OCI-LY7 (cell line): ENCODE data around the gene STAP2. TPM values are rescaled to one million over a fixed set of nuclear protein-coding genes. Genes with fewer than 3 reads are reported as not detected.

Experiments used
- BruUV-seq: library from RNA; stranded (reverse); fragments of 400-500 nt; replicated peaks from 2 replicates; lab custom pipeline; 2021; lab: Mats Ljungman, UMichigan
- CTCF ChIA-PET: fragments of 300-600 bp; sonication (Branson Sonifier 250); formaldehyde crosslinking; loops from one replicate; lab custom pipeline; 2022; ENCODE audit warnings: antibody characterized with exemption; ENCODE audit not compliant: unreplicated experiment; lab: Charles Lee
- POLR2A ChIA-PET: fragments of 300-600 bp; sonication (Branson Sonifier 250); formaldehyde crosslinking; loops from one replicate; lab custom pipeline; 2022; ENCODE audit warnings: antibody characterized with exemption; lab: Charles Lee
- DNase-seq: peaks from one replicate; pipeline ENCODE4 v3.0.0-alpha.2; 2015; ENCODE audit warnings: low spot score
- H2AFZ ChIP-seq: fragments of 200-600 bp; sonication (generic), shearing (Covaris generic); 2 replicates; pipeline ENCODE4 v1.6.1; 2014; ENCODE audit warnings: mild to moderate bottlenecking, antibody characterized with exemption, low read length, moderate library complexity
- H3K27ac ChIP-seq: fragments of 200-600 bp; sonication (generic); 2 replicates; pipeline ENCODE4 v1.5.1; 2014; ENCODE audit warnings: mixed run types, low read depth, mild to moderate bottlenecking, moderate library complexity, low read length, inconsistent platforms; ENCODE audit not compliant: poor library complexity, severe bottlenecking
- H3K36me3 ChIP-seq: fragments of 200-600 bp; sonication (generic); 2 replicates; pipeline ENCODE4 v1.6.1; 2014; ENCODE audit warnings: mild to moderate bottlenecking, antibody characterized with exemption, low read length, moderate library complexity, mixed read lengths; ENCODE audit not compliant: insufficient read depth
- H3K4me1 ChIP-seq: fragments of 200-600 bp; sonication (generic); 2 replicates; pipeline ENCODE4 v1.5.1; 2014; ENCODE audit warnings: mild to moderate bottlenecking, low read length; ENCODE audit not compliant: insufficient read depth, poor library complexity, severe bottlenecking
- H3K4me2 ChIP-seq: fragments of 200-600 bp; sonication (generic); 2 replicates; pipeline ENCODE4 v1.6.1; 2014; ENCODE audit warnings: mild to moderate bottlenecking, low read length
- H3K4me3 ChIP-seq: fragments of 200-600 bp; sonication (generic); 2 replicates; pipeline ENCODE4 v1.5.1; 2014; ENCODE audit warnings: mild to moderate bottlenecking, low read depth, low read length; ENCODE audit not compliant: poor library complexity, severe bottlenecking
- H3K79me2 ChIP-seq: fragments of 200-600 bp; sonication (generic); 2 replicates; pipeline ENCODE4 v1.6.1; 2016; ENCODE audit warnings: low read depth, mild to moderate bottlenecking, low read length, moderate library complexity, mixed read lengths; ENCODE audit not compliant: insufficient read depth
- H3K9me2 ChIP-seq: fragments of 200-600 bp; sonication (generic); 2 replicates; pipeline ENCODE4 v1.6.1; 2016; ENCODE audit warnings: mild to moderate bottlenecking, low read length, mixed read lengths; ENCODE audit not compliant: insufficient read depth
- H3K9me3 ChIP-seq: fragments of 200-600 bp; sonication (generic); 2 replicates; pipeline ENCODE4 v1.6.1; 2014; ENCODE audit warnings: mild to moderate bottlenecking, mixed run types, low read length, mixed read lengths
- H4K20me1 ChIP-seq: fragments of 200-600 bp; sonication (generic); 2 replicates; pipeline ENCODE4 v1.6.1; 2014; ENCODE audit warnings: mild to moderate bottlenecking, antibody characterized with exemption, low read length, moderate library complexity, mixed read lengths; ENCODE audit not compliant: insufficient read depth
- EZH2phosphoT487 ChIP-seq: fragments of 200-600 bp; sonication (generic); IDR thresholded peaks from 2 replicates; pipeline ENCODE4 v1.6.1; 2018; ENCODE audit warnings: low read depth, borderline replicate concordance, mild to moderate bottlenecking, mixed run types, antibody characterized with exemption, low read length, moderate library complexity, mixed read lengths
- intact Hi-C: fragments of 100-400 bp; cut with micrococcal nuclease; formaldehyde crosslinking; loops from one replicate; pipeline ENCODE4 v1.10.0; 2022; ENCODE audit not compliant: unreplicated experiment
- total RNA-seq, 2 experiments: library from RNA; depleted of rRNA in 1 of 2; stranded (reverse); fragments of >200 nt in 1 of 2; shearing (Covaris generic) in 1 of 2; gene quantifications; 2 replicates each; pipeline ENCODE4 v1.2.3, GENCODE V29; 2014 to 2022
- TF ChIP-seq, protein P1 (sequence below): fragments of 200-600 bp; sonication (generic); conservative IDR thresholded peaks from 2 replicates; pipeline ENCODE4 v1.5.1; 2014; ENCODE audit warnings: mild to moderate bottlenecking, antibody characterized with exemption, low read length, moderate library complexity, mixed read lengths

Gene STAP2
- total RNA-seq, 2 experiments from 2014 or later: 1.2 to 1.3 TPM

DNA sequence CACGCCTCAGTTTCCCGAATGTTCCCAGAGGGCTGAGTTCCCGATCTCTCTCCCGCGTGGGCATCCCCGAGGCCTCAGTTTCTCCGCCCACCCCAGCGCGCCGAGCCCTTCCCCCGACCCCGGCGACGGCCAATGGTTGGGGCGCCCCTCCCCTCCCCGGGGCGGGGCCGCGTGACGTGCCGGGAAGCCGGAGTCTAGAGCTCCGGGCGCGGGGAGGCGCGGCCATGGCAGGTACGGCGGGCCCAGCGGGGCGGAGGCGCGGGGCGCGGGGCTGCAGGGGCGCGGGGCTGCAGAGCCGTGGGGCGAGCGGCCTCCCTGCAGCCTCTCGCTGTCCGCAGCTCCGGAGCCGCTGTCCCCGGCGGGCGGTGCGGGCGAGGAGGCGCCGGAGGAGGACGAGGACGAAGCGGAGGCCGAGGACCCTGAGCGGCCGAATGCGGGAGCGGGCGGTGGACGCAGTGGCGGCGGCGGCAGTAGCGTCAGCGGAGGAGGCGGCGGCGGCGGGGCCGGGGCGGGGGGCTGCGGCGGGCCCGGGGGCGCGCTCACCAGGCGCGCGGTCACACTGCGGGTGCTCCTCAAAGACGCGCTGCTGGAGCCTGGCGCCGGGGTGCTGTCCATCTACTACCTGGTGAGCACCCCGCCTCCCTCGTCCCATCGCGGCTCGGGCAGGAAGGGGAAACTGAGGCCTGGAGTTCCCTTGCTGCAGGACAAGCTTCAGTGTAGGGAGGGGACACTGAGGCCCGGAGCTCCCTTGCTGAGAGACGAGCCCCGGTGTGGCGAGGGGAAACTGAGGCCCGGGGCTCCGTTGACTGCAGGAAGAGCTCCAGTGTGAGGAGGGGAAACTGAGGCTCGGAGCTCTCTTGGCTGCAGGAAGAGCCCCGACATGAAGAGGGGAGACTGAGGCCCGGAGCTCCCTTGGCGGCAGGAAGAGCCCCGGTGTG is 5.0 kb upstream of the STAP2 start, which contains the start of gene MPND:
MPND (plus strand) TSS at position 193 of the 938 bp plus-strand sequence; CDS start at position 225, 32 bp downstream.
- TF ChIP-seq EZH2phosphoT487: no peak
- Histone ChIP-seq H3K4me1 (peaks cover 13% of the 10 kb centered on the region), H3K27ac (peak within 1 kb of the TSS; percentile 75), H3K4me3 (peak within 1 kb of the TSS; percentile 74), H3K36me3 (peaks cover 8% of the 10 kb centered on the region; the same call in 1 of the 2 replicates), H3K9me2 (no peaks in the 10 kb centered on the region), H3K4me2 (peak within 1 kb of the TSS; percentile 87), H3K9me3 (no peaks in the 10 kb centered on the region), H3K79me2 (no peaks in the 10 kb centered on the region), H4K20me1 (no peaks in the 10 kb centered on the region), H2AFZ (peak within 1 kb of the TSS; percentile 82)
- no TSS peak for BruUV-seq
- CTCF ChIA-PET: interaction anchor here (0.5 to 1.4 kb wide), 3 partner anchors 8 to 191 kb away, joined by 3 to 7 read pairs (median 5); no protein-coding TSS in a partner anchor
- peak; percentile 92 for DNase-seq
- POLR2A ChIA-PET: interaction anchor here (0.5 to 1.5 kb wide), 9 partner anchors 23 to 131 kb away, joined by 3 to 5 read pairs (median 3); partner anchors contain the start of gene HDGFL2
- intact Hi-C loops: loop anchor here (2.0 kb wide), 1 partner anchor 57 kb away; the partner anchor contains the start of gene SH3GL1

DNA sequence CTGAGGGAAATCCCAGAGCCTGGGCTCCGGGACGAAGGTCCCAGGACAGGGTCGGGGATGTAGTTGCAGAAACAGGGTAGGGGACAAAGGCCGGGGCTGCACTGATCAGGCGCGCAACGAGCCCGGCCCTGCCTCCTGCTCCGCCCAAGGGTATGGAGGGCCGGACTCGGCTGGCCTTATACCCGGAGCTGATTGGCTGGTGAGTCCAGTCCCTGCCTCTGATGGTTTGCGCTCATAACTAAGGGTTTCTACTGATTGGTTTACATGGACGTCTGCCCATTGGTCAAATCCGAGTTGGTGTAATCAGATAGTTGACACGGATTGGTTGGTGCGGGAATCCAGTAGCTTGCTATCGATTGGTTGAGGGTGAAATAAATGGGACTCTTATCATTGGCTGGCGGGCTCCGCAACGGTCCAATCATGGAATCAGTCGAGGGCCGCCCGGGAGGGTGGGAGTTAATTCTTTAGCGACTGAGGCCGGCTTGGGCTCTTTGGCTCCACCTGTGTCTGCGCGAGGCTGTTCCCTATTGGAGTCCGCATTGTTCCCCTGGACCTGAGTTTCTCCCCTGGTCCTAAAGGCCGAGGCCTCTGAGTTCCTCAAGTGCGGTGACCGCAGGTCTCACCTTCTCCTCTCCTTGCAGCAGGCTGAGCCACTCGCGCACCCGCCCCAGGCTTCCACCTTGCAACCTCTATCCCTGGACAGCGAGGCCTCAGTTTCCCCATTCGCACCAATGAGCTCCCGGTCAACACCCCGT is 4.2 kb upstream of the STAP2 start:
- Histone ChIP-seq H3K79me2 (no peaks in the 10 kb centered on the region), H3K4me1 (peaks cover 15% of the 10 kb centered on the region), H3K27ac (peak overlapping the region; percentile 75), H3K4me3 (peak overlapping the region; percentile 74), H2AFZ (peak overlapping the region; percentile 82), H3K36me3 (peaks cover 8% of the 10 kb centered on the region; the same call in 1 of the 2 replicates), H3K9me3 (no peaks in the 10 kb centered on the region), H3K4me2 (peak overlapping the region; percentile 87), H3K9me2 (no peaks in the 10 kb centered on the region), H4K20me1 (no peaks in the 10 kb centered on the region)
- peak; percentile 100 for DNase-seq
- BruUV-seq: no TSS peak
- ChIA-PET CTCF (interaction anchor here (0.6 to 1.4 kb wide), 4 partner anchors 9 to 75 kb away, joined by 3 to 7 read pairs (median 4); partner anchors contain the start of gene CHAF1A), POLR2A (interaction anchor here (0.6 to 1.5 kb wide), 9 partner anchors 22 to 197 kb away, joined by 3 to 5 read pairs (median 3); partner anchors contain the start of genes HDGFL2 and LRG1)
- TF ChIP-seq EZH2phosphoT487: no peak
- TF ChIP-seq, protein P1, sequence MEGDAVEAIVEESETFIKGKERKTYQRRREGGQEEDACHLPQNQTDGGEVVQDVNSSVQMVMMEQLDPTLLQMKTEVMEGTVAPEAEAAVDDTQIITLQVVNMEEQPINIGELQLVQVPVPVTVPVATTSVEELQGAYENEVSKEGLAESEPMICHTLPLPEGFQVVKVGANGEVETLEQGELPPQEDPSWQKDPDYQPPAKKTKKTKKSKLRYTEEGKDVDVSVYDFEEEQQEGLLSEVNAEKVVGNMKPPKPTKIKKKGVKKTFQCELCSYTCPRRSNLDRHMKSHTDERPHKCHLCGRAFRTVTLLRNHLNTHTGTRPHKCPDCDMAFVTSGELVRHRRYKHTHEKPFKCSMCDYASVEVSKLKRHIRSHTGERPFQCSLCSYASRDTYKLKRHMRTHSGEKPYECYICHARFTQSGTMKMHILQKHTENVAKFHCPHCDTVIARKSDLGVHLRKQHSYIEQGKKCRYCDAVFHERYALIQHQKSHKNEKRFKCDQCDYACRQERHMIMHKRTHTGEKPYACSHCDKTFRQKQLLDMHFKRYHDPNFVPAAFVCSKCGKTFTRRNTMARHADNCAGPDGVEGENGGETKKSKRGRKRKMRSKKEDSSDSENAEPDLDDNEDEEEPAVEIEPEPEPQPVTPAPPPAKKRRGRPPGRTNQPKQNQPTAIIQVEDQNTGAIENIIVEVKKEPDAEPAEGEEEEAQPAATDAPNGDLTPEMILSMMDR: peak; percentile 49
- intact Hi-C loops: loop anchor here (2.0 kb wide), 1 partner anchor 58 kb away; the partner anchor contains the start of gene SH3GL1
